ACC112 (cell line): ENCODE measurements around the gene PGM2.

Experiments
- H2AFZ ChIP-seq: fragments of 200-600 bp; sonication (generic); one replicate; pipeline ENCODE4 v1.6.0; 2017; ENCODE audit warnings: antibody characterized with exemption, low read length; ENCODE audit not compliant: unreplicated experiment
- H3K27ac ChIP-seq: fragments of 200-600 bp; sonication (generic); 2 replicates; pipeline ENCODE4 v1.5.1; 2014; ENCODE audit warnings: low read depth, mild to moderate bottlenecking, antibody characterized with exemption, low read length, moderate library complexity
- H3K27me3 ChIP-seq: fragments of 200-600 bp; sonication (generic); 2 replicates; pipeline ENCODE4 v1.6.1; 2014; ENCODE audit warnings: mild to moderate bottlenecking, antibody characterized with exemption, low read length, moderate library complexity, mixed read lengths; ENCODE audit not compliant: insufficient read depth
- H3K36me3 ChIP-seq: fragments of 200-600 bp; sonication (generic); 2 replicates; pipeline ENCODE4 v1.6.1; 2016; ENCODE audit warnings: mild to moderate bottlenecking, antibody characterized with exemption, low read length, moderate library complexity, mixed read lengths; ENCODE audit not compliant: insufficient read depth
- H3K4me1 ChIP-seq: fragments of 200-600 bp; sonication (generic); one replicate; pipeline ENCODE4 v1.6.1; 2016; ENCODE audit warnings: low read length, mixed read lengths; ENCODE audit not compliant: insufficient read depth, unreplicated experiment, control insufficient read depth
- H3K4me3 ChIP-seq: fragments of 200-600 bp; sonication (generic); 2 replicates; pipeline ENCODE4 v1.5.1; 2014; ENCODE audit warnings: mild to moderate bottlenecking, low read depth, low read length
- H3K79me2 ChIP-seq: fragments of 200-600 bp; sonication (generic); one replicate; pipeline ENCODE4 v1.6.0; 2016; ENCODE audit warnings: low read length; ENCODE audit not compliant: control insufficient read depth, unreplicated experiment, insufficient read depth

Gene PGM2

DNA sequence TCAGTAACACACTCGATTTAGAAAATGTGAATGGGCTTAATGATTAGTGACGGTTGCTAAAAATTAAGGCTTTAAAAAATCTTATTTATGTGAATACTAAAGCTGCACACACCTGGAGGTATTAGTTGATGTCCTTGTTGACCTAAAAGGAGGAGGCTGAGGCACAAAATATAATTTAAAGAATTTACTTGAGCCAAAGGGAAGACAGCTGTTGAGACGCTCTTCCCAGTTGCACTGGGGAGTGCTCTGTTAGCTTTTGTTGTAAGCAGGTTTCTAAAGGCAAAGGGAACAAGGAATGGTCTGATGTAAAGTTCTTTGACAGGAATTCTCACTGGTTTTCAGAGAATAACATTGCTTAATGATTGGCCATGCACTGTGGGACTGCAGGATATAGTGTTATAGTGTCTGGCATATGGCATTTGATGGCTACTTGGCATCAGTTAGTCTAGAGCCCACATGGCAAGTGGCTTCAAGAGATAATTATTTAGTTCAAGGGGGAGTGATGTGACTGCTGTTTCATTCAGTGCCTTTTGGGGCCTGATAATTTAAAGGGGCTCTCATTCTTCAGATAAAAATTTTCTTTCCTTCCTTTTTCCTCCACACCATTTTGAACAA, 30.8 kb upstream of the PGM2 start:
- Histone ChIP-seq H3K79me2 (no peaks in the 10 kb centered on the region), H3K36me3 (no peaks in the 10 kb centered on the region)

DNA sequence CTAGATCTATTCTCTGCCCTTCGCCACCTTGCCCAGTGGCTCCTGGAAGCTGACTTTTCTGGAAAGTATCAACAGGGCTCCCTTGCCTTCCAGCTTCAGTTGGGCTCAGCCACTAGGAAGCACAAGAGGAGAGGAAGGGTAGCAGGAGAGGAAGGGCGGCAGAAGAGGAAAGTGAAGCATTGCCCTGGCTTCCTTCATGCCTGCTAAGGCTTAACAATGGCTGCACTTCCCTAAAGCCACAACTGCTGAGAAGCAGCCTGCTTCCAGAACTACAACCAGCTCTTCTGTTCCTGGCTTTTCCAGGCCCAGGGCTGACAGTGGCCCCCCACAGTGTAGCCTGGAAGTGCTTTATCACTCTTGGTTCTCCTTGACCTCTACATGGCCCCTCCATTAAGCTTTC, 29.1 kb upstream of the PGM2 start:
- no peaks in the 10 kb centered on the region for H3K36me3 ChIP-seq
- no peaks in the 10 kb centered on the region for H3K4me1 ChIP-seq
- no peak overlapping the region for H3K4me3 ChIP-seq
- no peak overlapping the region for H3K27ac ChIP-seq
- no peaks in the 10 kb centered on the region for H3K79me2 ChIP-seq
- H3K27me3 ChIP-seq: peaks cover 3% of the 10 kb centered on the region; the same call in 1 of the 2 replicates
- no peak overlapping the region for H2AFZ ChIP-seq

More for the DNA sequence above, 30.8 kb upstream of the PGM2 start:
- no peak overlapping the region for H3K27ac ChIP-seq
- no peak overlapping the region for H2AFZ ChIP-seq
- no peak overlapping the region for H3K4me3 ChIP-seq
- peaks cover 3% of the 10 kb centered on the region; the same call in 1 of the 2 replicates for H3K27me3 ChIP-seq
- H3K4me1 ChIP-seq: no peaks in the 10 kb centered on the region

DNA sequence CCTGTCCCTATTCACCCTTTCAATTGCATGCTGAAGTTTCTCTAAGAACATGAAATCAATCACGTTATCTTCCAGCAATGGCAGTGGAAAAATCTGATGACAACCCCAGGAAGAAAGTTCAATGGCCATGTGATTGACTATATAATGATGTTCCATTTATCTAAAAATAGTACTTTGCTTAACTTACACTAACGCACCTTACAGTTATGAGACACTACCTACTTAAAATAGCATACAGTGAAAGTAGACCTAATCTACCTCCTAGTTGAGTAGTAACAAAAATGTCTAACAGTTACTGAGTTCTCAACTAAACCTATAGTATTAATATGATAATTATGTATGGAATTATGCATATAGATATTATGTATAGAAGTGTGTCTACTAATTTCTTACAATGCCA, 28.6 kb upstream of the PGM2 start:
- Histone ChIP-seq H3K27ac (no peak overlapping the region), H3K79me2 (no peaks in the 10 kb centered on the region), H2AFZ (no peak overlapping the region), H3K4me1 (no peaks in the 10 kb centered on the region), H3K27me3 (peaks cover 3% of the 10 kb centered on the region; the same call in 1 of the 2 replicates), H3K4me3 (no peak overlapping the region), H3K36me3 (no peaks in the 10 kb centered on the region)

DNA sequence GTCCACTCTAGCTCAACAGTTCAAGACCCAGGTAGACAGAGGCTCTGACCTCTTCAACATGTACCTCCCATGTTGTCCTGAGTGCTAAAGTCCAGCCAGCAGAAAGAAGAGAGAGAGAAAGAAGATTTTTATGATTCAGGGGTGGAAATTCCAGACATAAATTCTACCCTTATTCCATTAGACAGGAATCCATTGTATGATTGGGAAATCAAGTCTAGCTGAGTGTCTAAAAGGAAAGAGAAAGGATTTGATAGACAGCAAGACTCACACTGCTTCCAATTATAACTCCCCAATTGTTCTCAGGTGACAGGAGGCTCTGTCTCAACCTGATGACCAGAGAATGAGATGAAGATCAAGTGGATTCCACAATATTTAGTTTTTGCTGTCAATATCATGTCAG, 27.9 kb upstream of the PGM2 start:
- Histone ChIP-seq H3K4me3 (no peak overlapping the region), H3K79me2 (no peaks in the 10 kb centered on the region), H2AFZ (no peak overlapping the region), H3K4me1 (no peaks in the 10 kb centered on the region), H3K36me3 (no peaks in the 10 kb centered on the region), H3K27ac (no peak overlapping the region), H3K27me3 (peaks cover 3% of the 10 kb centered on the region; the same call in 1 of the 2 replicates)

DNA sequence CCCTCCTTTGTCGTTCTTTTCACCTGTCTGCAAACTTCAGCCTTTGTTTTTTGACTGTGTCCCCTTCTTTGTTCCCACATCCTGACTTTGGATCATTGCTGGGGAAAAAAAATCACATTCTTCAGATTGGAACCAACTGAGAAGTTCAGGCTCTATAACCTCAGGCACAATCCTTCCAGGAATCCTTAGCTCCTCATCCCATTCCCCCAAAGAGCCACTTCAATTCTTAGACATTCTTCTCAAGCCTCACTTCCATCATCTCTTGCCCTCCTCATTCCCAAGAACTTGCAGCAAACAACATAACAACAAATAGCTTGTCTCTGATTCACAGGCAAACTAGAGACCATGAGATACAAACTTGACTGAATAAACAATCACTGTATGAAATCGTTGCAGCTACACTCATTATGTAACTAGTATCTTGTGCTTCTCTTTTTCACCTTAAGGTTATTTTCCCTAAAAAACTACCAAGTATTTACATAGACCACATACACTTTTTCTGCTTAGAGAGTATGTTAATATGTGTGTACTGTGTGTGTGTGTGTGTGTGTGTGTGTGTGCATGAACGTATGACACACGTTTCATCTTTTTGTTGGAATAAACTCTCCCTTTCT, 26.4 kb upstream of the PGM2 start:
- no peaks in the 10 kb centered on the region for H3K79me2 ChIP-seq
- H3K4me3 ChIP-seq: no peak overlapping the region
- peaks cover 3% of the 10 kb centered on the region; the same call in 1 of the 2 replicates for H3K27me3 ChIP-seq
- no peak overlapping the region for H2AFZ ChIP-seq
- no peak overlapping the region for H3K27ac ChIP-seq
- no peaks in the 10 kb centered on the region for H3K36me3 ChIP-seq
- H3K4me1 ChIP-seq: no peaks in the 10 kb centered on the region

DNA sequence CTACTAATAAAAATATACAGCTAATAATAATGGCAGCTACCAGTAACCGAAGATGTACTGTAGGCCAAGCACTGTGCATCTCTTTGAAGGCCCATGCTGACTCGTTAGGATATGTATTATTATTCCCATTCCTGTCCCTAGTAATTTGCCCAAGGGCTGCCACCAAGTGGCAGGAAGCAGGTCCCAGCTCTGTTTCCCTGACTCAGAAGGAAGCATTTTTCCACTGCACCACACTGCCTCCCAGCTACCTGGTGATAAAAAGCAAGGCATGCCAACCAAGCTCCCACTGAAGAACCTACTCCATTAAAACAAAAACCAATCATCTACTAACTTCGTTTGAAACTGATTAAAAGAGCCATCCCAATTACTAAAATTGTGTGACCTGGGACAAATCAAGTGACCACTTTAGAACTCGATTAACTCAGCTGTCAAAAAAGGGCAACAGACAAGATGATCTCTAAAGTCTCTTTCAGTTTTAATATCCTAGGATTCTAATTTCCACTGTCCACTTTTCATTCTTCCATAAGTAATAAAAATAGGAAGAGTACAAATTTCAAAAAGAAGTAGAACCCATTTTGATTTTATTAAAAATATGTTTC, 24.3 kb upstream of the PGM2 start:
- H2AFZ ChIP-seq: peak overlapping the region; percentile 93
- H3K4me3 ChIP-seq: peak overlapping the region; percentile 26
- peaks cover 3% of the 10 kb centered on the region; the same call in 1 of the 2 replicates for H3K27me3 ChIP-seq
- H3K4me1 ChIP-seq: no peaks in the 10 kb centered on the region
- no peaks in the 10 kb centered on the region for H3K36me3 ChIP-seq
- no peak overlapping the region for H3K27ac ChIP-seq
- no peaks in the 10 kb centered on the region for H3K79me2 ChIP-seq

DNA sequence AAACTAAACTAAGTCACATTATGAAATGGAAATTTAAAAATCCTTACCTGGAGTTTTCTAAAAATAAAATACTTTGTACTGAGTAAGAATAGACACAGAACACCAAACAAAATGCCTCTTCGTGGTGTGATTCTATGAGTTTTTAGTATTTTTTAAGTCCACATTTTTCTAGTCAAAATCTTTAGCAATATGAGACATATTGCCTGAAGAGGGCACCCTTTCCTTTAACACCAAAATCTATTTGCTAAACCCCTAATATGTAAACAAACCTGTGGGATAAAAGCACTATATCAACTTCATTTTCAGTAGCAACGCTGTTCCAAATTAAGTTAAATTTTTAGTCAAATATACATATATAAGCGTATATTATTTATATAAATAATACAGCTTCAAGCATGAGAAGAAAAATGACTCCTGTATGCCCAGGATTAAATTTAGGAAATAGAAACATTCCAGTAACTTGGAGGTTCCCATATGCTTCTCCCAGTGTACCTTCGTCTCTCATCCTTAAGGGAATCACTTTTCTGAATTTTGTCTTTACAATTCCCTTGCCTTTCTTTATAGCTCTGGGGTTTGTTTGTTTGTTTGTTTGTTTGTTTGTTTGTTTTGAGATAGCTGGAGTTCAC, 23.0 kb upstream of the PGM2 start:
- no peaks in the 10 kb centered on the region for H3K79me2 ChIP-seq
- no peak overlapping the region for H3K4me3 ChIP-seq
- no peaks in the 10 kb centered on the region for H3K4me1 ChIP-seq
- H2AFZ ChIP-seq: no peak overlapping the region
- peaks cover 3% of the 10 kb centered on the region; the same call in 1 of the 2 replicates for H3K27me3 ChIP-seq
- H3K27ac ChIP-seq: no peak overlapping the region
- H3K36me3 ChIP-seq: no peaks in the 10 kb centered on the region

DNA sequence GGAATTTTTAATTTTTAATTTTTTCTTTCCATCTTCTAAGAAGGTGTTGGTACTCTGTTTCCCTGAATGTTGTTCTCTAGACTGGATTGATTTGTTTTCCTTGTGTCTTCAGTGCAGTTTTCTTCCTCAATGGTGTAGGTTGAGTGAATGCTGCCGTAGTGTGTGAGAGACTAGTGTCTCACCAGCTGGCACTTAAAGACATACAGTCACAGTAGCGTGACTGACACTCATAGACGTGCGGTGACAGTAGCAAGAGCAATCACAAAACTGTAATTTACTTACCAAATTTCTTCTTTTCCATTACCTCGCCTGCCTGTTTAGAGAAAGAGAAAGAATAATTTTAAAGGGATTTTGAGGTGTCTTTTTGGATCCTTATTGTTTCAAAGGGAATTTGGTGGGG, 21.4 kb upstream of the PGM2 start:
- Histone ChIP-seq H3K79me2 (no peaks in the 10 kb centered on the region), H3K36me3 (no peaks in the 10 kb centered on the region), H3K4me3 (no peak overlapping the region), H3K27ac (no peak overlapping the region), H2AFZ (no peak overlapping the region), H3K4me1 (no peaks in the 10 kb centered on the region), H3K27me3 (no peaks in the 10 kb centered on the region)

DNA sequence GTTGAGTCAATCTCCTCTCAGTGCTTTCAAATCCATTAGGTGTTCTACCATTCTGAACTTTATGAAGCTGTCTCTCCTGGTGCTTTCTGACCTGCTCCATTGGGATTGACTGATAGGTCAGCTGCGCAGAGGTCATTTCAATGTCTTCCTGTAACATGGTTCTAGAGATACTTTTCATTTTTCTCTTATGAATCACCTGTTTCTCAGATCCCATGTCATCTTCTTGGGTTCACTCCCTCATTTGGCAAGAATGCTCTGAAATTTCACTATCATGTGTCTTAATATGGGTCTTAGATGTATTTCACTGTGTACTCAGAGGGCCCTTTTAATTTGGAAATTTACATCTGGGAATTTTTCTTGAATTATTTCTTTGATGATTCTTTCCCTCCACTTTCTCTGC, 13.8 kb upstream of the PGM2 start:
- H3K4me3 ChIP-seq: no peak overlapping the region
- H2AFZ ChIP-seq: peak overlapping the region; percentile 36
- H3K79me2 ChIP-seq: no peaks in the 10 kb centered on the region
- H3K4me1 ChIP-seq: peaks cover 13% of the 10 kb centered on the region
- no peaks in the 10 kb centered on the region for H3K36me3 ChIP-seq
- no peaks in the 10 kb centered on the region for H3K27me3 ChIP-seq
- H3K27ac ChIP-seq: peak overlapping the region; percentile 58

DNA sequence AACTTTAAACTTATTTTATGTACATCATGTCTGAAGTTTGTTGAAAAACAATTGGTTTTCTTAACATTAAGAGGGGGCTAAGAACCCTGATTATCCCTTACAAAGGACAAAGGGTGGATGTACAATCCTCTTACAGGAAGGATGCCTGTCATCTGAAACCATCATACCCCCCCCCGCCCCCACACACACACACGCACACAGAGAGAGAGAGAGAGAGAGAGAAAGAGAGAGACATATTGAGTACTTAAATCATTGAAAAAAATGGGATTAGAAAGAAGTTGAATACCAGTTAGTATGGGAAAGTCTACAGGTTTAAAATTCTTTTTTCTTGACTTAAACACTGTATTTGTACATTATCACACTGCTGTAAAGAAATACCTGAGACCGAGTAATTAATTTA, 10.9 kb upstream of the PGM2 start:
- Histone ChIP-seq H3K4me1 (peaks cover 13% of the 10 kb centered on the region), H3K27me3 (no peaks in the 10 kb centered on the region), H3K36me3 (no peaks in the 10 kb centered on the region), H2AFZ (peak overlapping the region; percentile 34), H3K4me3 (no peak overlapping the region), H3K79me2 (no peaks in the 10 kb centered on the region), H3K27ac (no peak overlapping the region)
